PFSK-1 (cell line): ENCODE measurements around the gene GBA3.

Experiments used
- FOXP2 ChIP-seq: optimal IDR thresholded peaks from 2 replicates; pipeline ENCODE3; 2011; ENCODE audit warnings: borderline replicate concordance, control low read depth, inconsistent platforms; ENCODE audit not compliant: insufficient read depth; ENCODE audit errors: extremely low read length, extremely low read depth
- POLR2AphosphoS5 ChIP-seq: IDR thresholded peaks from 2 replicates; pipeline ENCODE4 v1.6.1; 2012; ENCODE audit warnings: low read depth, mild to moderate bottlenecking, control low read depth, low read length, moderate library complexity
- REST ChIP-seq, 2 experiments: IDR thresholded peaks; 2 replicates each; pipeline versions ENCODE4 v1.6.1 to v1.8.0; 2011 to 2012; ENCODE audit warnings: low read depth in 2 of 2, low read length in 2 of 2, control low read depth in 1 of 2, inconsistent platforms in 1 of 2, mild to moderate bottlenecking in 1 of 2, moderate library complexity in 1 of 2; ENCODE audit not compliant: insufficient read depth in 1 of 2
- SIN3A ChIP-seq: IDR thresholded peaks from 2 replicates; pipeline ENCODE4 v1.6.1; 2012; ENCODE audit warnings: mild to moderate bottlenecking, low read length, moderate library complexity, borderline replicate concordance; ENCODE audit not compliant: insufficient read depth
- TAF1 ChIP-seq: IDR thresholded peaks from 2 replicates; pipeline ENCODE4 v1.6.1; 2012; ENCODE audit warnings: low read length, control low read depth, borderline replicate concordance; ENCODE audit not compliant: insufficient read depth

Gene GBA3

GRCh38 chr4:22764183-22764582, 71.4 kb downstream of the GBA3 start:
- no peak for TF ChIP-seq SIN3A
- no peak for TF ChIP-seq REST (IDR thresholded peaks at IDR 0.05; ENCODE audit: insufficient read depth in 1 of 2, low read depth in 2 of 2, low read length in 2 of 2)
- no peak for TF ChIP-seq FOXP2
- TF ChIP-seq TAF1, result no peak
- no peak for TF ChIP-seq POLR2AphosphoS5

- TF ChIP-seq FOXP2 (no peak), POLR2AphosphoS5 (no peak), TAF1 (no peak), SIN3A (no peak)
Measured at GRCh38 chr4:22766068-22766467, 73.3 kb downstream of the GBA3 start.

GRCh38 chr4:22778547-22779163, 85.9 kb downstream of the GBA3 start:
- TF ChIP-seq REST (IDR thresholded peaks at IDR 0.05; ENCODE audit: insufficient read depth in 1 of 2, low read depth in 2 of 2, low read length in 2 of 2) (no peak), SIN3A (no peak), FOXP2 (no peak), TAF1 (no peak), POLR2AphosphoS5 (no peak)

GRCh38 chr4:22780317-22780716, 87.6 kb downstream of the GBA3 start:
- TF ChIP-seq SIN3A (no peak), POLR2AphosphoS5 (no peak)

- TF ChIP-seq REST (IDR thresholded peaks at IDR 0.05; ENCODE audit: insufficient read depth in 1 of 2, low read depth in 2 of 2, low read length in 2 of 2) (no peak), SIN3A (no peak), POLR2AphosphoS5 (no peak), TAF1 (no peak), FOXP2 (no peak)
Measured at GRCh38 chr4:22780797-22781196, 88.1 kb downstream of the GBA3 start.

GRCh38 chr4:22787753-22788375, 95.1 kb downstream of the GBA3 start:
- TF ChIP-seq FOXP2 (no peak), POLR2AphosphoS5 (no peak), REST (IDR thresholded peaks at IDR 0.05; ENCODE audit: insufficient read depth in 1 of 2, low read depth in 2 of 2, low read length in 2 of 2) (no peak), SIN3A (no peak), TAF1 (no peak)
